Activated CD8-positive, alpha-beta memory T cell treated with anti-CD3 and anti-CD28 coated beads, Interleukin-2, amount 50 U/mL, for 1 hour (primary cell): ENCODE results near the gene MYL6B.

ENCODE experiments used
- DNase-seq: peaks from one replicate; pipeline ENCODE4 v3.0.0-alpha.2; 2020; ENCODE audit errors: extremely low read depth

The MYL6B gene

DNA sequence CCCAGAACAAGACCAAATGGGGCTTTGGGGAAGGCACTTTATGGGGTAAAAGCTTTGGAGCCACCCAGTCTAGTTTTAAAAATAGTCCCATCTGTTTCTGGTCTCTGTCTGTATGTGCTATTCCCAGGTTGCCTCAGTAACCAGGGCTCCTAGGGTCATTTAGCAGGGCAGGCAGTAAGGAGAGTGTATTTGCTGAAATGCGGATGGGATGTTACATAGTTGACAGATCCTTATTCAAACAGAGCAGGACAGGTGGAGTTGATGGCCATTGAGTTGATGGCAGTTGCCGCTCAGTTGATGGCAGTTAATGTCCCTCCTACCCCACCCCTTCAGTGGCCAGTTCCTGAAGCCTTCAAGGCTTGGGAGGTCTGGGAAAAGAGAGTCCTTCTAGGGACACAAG, 29.8 kb upstream of the MYL6B start:
- no peak for DNase-seq

DNA sequence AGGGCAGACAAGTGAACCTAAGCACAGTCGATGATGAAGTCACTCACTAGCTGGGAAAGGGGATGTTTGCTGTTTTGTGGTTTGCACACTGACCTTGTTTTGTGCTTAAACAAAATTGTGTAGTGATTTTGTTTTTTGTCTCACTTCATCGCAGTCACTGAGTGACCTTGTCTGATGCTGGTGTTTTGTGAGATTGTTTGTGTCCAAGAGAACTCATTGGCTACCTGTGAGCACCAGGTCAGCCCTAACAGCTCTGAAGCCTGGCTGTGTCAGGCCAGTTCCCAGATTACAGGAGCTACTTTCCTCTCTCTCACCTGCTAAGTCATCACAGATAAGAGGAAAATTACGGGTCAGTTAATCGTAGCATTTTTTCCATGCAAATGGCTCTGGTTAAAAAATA, 28.3 kb upstream of the MYL6B start:
- DNase-seq = no peak

DNA sequence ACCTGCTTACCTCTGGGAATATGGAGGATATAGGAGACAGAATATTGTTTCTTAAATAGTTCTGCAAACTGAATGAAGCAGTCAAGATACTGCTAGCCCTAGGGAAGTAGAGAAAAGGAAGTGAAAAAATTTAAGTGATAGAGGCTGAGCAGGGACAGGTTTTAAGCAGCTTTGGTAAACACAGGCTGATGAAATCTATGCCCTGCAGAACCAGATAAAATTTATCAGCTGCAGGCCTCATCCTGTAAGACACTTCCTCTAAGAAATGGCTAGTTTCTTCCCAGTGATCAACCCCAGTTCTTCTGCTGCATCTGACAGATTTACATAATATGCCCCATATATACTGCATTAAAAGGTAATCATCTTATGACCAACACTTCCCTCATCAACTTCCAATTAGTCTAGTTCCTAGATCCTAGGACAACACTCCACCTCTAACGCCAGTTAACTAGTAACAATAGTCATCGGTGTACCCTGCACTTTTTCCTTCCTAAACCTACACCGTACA, 25.6 kb upstream of the MYL6B start:
- DNase-seq = no peak

DNA sequence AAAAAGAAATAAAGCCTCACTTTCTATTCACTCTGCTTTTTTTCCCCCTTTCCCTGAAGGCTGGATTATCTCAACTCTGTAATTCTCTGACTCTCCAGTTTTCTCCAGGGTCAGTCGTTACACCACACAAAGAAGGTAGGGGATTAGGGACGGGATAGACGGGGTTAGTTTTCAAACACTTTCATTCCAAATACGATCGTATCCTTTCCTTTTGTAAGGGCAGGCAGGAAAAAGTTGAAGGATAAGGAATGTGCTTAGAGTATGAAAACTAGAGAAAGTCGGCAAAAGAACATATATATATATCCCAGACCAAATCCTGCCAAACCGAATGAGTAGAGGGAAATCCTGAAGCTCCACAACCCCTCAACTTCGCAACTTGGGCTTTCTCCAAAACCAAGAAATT, 24.9 kb upstream of the MYL6B start:
- no peak for DNase-seq

DNA sequence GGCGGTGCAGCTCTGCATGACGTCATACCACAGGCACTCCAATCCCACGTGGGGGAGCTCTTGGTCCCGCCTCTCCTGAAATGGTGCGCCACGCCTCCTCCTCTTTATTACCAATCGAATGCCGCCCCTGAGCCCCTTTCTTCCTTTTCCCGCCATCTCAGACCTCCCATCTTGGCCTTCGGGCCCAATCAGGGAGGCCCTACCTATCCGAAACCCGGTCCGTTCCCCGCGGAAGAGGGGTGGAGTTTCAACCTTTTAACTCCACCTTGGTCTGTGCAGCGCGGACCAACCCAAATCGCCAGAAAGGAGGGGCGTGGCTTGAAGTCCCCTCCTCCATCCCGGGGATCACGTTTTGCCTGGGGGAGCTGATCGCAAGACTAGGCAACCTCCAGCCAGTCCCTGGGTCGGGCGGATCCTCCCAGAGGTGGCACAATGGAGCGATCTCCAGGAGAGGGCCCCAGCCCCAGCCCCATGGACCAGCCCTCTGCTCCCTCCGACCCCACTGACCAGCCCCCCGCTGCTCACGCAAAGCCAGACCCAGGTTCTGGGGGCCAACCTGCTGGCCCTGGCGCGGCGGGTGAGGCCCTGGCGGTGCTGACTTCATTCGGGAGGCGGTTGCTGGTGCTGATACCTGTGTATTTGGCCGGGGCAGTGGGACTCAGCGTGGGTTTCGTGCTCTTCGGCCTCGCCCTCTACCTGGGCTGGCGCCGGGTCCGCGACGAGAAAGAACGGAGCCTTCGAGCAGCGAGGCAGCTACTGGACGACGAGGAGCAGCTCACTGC, 24.3 kb upstream of the MYL6B start, which contains the start of gene ESYT1:
ESYT1 (plus strand) TSS at position 380 of the 782 bp plus-strand sequence; CDS start at position 433, 53 bp downstream.
- peak; percentile 98 for DNase-seq

DNA sequence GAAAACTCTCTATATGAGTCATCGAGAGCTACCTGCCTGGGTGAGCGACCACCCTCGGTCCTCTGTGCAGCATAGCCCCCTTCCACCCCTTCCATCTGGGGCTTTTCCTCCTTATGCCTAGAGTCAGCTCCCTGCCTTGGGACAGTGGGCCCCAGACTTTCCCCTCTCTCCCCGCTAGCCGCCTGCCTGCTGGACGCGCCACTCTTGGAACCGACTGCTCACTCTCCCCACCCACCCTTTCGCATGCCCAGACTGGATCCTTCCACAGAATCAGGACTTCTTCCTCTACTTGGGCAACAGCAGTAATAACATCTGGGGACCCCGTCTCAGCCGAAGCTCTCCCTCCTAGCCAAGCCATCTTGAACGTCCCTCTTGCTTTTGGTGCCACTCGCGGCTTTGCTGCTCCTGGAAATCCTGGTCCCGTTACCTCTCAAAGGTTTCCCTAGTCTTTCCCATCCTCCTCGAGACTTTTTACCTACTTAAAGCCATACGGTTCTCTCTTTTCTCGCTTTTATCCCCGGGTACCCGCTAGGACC, 23.6 kb upstream of the MYL6B start:
- DNase-seq = no peak

DNA sequence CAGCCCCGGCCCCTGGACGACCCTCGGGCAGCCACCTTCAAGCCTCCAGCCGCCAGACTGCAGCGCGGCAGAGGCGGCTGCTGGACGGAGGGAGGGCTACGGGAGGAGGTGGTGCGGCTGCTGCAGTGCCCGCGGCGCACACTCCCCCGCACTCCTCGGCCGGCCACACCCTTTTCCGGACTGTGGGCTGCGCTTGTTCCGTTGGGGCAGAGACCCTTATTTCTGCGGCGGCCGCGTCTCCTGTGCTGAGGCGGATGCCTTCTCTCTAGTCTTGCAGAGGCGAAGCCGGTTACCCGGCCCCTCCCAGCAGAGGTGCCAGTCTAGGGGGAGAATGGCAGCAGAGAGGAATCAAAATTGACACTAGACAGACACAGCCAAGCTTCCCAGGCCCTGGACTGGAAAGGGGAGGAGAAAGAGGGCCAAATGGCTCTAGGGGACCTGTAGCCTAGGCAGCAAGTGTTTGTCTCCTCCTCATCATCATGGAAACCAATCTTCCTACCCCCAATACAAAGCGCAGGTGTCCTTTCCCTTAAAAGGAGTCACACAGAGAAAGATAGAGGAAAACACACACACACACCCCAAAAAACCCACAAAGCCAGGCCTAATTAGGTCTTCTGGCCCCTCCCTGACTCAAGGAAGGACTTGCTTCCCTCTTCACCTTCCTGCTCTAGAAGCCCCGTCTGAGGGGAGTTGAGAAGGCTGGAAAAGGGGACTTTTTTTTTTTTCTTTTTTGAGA, 23.0 kb upstream of the MYL6B start:
- DNase-seq = peak; percentile 42

DNA sequence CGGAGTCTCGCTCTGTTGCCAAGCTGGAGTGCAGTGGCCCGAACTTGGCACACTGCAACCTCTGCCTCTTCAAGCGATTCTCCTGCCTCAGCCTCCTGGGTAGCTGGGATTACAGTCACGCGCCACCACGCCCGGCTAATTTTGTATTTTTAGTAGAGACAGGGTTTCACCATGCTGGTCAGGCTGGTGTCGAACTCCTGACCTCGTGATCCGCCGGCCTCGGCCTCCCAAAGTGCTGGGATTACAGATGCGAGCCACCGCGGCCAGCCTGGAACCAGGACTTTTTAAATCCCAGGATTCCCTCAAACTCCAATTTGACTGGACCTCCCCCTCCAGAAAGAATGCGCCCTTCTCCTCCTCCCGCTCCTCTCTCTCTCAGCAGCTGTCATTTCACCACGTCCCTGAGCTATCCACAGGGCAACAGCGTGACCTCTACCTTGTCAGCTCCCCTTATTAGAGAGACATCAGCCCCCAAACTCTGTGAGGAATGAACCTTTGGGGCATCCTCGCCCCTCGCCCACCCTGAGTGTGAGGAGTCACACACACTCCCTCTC, 22.4 kb upstream of the MYL6B start:
- no peak for DNase-seq

DNA sequence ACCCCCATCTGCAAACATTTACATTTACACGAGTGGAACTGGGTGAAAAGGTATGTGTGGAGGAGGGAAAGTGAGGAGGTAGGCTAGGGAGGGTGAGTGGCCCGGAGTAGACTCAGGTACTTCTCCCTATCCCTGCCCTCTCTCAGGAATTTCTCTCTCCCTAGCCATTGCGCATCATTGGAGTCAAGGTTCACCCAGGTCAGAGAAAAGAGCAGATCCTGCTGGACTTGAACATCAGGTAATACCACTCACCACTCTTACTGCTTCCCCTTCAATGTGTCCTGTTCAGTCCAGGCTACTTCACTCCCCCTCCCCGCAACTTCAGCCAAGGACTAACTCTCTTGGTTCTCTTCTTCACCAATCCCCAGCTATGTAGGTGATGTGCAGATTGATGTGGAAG, 21.5 kb upstream of the MYL6B start:
- DNase-seq = no peak

DNA sequence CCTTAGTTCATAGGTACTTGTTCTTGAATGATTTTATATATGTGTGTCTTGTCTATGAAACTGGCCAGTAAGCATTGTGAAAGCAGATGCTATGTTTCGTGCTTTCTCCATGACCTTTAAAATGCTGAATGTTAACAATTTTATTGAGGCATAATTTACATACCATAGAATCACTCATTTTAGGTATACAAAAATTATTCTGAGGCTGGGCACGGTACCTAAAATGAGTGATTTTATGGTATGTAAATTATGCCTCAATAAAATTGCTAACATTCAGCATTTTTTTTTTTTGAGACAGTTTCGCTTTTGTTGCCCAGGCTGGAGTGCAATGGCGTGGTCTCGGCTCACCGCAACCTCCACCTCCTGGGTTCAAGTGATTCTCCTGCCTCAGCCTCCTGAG, 17.5 kb upstream of the MYL6B start:
- no peak for DNase-seq

DNA sequence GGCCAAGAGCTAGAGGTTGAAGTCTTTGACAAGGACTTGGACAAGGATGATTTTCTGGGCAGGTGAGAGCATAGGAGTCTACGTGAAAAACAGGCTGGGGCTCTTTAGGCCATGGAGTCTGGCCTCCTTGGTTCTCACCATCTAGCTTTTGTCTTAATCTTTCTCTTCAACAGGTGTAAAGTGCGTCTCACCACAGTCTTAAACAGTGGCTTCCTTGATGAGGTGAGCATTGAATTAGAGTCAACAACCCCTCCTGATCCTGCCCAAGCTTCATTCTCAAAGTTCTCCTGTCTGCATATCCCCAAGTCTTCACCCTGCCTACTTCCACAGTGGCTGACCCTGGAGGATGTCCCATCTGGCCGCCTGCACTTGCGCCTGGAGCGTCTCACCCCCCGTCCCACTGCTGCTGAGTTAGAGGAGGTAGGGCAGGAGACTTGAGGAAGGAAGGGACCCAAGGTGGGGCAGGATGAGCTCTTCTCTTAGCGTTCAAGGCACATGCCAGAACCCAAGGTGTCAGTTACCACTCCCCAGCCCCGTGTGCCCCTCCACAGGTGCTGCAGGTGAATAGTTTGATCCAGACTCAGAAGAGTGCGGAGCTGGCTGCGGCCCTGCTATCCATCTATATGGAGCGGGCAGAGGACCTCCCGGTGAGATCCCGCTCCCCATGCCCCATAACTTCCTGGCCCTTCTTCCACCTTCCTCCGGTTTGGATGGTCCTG, 14.4 kb upstream of the MYL6B start:
- no peak for DNase-seq

DNA sequence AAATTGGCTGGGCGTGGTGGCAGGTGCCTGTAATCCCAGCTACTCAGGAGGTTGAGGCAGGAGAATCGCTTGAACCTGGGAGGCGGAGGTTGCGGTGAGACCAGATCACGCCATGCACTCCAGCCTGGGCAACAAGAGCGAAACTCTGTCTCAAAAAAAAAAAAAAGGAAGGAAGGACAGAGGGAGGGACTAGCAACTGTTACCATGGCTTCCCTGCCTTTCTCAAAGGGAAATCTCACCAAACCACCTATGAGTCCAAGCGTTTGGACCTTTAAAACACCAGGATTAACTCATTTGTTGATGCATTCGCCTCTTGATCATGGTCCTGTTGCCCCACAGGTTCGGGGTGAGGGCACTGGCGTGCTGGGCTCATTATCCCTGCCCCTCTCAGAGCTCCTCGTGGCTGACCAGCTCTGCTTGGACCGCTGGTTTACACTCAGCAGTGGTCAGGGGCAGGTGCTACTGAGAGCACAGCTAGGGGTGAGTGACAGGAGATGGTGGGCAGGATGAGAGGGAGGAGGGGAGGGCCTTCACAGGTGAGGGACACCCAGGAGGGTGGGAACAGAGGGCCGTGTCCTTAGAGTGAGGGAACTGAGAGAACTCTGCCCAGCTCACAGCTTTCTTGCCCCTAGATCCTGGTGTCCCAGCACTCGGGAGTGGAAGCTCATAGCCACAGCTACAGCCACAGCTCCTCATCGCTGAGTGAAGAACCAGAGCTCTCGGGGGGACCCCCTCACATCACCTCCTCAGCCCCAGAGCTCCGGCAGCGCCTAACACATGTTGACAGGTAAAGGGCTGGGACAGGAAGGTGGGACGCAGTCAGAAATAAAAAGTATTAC, 10.2 kb upstream of the MYL6B start:
- DNase-seq = no peak

DNA sequence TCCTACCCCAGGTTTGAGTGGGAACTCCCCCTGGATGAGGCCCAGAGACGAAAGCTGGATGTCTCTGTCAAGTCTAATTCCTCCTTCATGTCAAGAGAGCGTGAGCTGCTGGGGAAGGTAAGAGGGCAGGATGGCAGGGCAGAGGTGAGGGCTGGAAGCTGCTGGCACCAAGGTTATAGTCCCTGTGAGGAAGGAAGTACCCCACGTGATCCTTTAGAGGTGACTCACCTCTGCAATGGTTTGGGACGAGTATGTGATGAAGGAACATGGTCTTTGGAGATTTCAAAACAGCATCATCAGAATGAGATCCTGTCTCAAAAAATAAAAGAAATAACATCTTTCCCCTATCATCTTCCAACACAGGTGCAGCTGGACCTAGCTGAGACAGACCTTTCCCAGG, 9.2 kb upstream of the MYL6B start:
- DNase-seq = no peak

DNA sequence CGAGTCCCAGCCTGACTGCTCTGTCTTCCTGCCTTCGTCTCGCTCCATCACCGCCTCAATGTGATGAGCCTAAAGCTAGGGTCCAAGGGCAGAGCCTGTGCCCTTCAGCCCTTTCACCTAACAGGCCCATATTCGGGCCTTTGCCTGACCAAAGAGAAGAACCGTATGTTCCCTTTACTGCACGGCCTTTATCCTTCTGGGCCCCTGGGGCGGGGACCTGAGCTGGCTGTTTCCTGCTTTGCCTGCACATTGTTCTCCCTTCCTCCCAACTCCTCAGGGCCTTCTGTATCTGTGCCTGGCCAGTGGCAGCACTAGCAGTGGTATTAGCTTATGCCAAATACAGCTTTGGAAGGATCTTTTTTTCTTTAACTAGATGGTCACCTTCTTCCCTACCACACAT, 8.5 kb upstream of the MYL6B start:
- no peak for DNase-seq

DNA sequence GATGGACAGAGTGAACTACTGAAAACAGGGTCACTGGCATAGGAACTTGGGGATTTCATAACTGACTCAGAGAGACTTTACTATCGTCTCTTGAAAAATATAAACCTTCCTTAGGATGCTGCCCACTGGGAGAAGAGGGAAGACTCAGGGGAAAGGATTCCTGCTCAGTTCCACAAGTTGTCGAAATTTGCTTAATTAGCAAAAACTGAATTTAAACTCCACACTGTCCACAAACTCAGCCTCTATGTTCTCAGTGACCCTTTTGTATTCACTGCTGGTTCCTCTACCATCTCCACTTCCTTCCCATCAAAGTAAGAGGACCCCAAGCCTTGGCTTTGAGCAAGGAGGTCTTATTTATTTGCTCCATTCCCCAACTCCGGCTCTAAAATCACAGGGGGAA, 7.2 kb upstream of the MYL6B start:
- DNase-seq = no peak

DNA sequence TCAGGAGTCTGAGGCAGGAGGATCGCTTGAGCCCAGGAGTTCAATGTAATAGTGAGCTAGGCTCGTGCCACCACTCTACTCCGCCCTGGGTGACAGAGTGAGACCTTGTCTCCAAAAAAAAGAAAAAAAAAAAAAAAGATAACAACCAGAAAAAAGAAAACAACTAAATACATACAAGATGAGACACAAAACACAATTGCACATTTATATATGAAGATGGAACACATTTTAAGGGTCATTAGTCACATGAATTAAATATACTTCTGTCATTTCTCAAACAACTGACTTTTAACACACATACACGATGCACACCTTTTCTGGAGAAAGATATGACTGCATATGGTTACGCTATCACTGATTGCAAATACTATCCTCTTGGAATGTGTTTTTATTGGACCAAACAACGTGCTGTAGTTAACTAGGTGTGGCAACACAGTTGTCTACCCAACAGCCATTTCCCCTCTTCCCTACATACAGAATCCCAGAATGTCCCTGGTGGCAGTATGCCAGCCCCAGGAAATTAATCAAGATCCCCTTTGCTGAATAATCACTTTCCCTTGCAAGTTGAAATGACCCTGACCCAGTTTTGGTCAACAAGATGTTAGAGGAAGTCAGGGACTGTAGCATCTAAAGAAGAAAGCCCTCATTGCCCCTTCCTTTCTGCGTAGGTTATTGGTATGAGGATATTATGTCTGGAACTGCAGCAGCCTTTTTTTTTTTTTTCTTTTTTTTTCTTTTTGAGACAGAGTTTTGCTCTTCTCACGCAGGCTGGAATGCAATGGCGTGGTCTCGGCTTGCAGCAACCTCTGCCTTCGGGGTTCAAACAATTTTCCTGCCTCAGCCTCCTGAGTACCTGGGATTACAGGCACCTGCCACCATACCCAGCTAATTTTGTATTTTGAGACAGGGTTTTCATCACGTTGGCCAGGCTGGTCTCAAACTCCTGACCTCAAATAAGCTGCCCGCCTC, 5.6 kb upstream of the MYL6B start:
- no peak for DNase-seq

DNA sequence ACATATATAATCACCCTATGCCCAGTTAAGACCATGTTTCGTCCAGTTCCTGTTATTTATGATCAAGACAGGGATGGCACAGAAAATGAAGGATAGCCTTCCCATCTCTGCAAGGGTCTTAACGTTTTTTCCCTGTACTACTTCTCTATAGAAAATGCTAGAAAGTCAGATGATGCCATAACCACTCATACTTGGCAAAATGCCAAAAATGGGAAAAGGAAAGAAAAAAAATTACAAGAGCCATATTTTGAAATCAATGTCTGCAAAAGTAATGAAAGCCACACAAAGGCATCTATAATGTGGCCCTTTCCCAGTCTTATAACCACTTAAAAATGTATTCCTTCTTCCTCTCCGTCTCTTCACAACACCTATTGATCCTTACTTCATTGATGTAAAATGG, 1.8 kb upstream of the MYL6B start:
- DNase-seq = no peak

DNA sequence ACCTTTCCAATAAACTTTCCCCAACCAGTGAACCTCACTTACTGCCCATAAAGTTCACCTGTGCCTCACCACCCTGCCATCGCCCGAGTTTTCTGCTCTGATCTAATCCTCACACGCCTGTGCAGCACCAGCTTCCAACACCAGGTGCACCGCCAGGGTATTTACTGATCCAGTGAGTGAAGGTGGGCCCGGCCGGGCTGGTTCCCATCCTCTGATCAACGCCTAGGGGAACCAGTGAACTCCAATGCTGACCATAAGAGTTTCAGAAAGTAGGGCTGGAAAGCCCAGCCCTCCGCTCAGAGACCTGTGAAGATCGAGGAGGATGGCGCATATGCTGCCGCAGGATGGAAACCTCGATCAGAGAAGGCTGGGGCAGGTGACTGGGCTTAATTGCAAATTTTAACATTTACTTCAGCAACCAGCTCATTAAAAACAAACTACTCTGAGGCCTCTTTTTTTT, 685 bp upstream of the MYL6B start:
- DNase-seq = no peak

DNA sequence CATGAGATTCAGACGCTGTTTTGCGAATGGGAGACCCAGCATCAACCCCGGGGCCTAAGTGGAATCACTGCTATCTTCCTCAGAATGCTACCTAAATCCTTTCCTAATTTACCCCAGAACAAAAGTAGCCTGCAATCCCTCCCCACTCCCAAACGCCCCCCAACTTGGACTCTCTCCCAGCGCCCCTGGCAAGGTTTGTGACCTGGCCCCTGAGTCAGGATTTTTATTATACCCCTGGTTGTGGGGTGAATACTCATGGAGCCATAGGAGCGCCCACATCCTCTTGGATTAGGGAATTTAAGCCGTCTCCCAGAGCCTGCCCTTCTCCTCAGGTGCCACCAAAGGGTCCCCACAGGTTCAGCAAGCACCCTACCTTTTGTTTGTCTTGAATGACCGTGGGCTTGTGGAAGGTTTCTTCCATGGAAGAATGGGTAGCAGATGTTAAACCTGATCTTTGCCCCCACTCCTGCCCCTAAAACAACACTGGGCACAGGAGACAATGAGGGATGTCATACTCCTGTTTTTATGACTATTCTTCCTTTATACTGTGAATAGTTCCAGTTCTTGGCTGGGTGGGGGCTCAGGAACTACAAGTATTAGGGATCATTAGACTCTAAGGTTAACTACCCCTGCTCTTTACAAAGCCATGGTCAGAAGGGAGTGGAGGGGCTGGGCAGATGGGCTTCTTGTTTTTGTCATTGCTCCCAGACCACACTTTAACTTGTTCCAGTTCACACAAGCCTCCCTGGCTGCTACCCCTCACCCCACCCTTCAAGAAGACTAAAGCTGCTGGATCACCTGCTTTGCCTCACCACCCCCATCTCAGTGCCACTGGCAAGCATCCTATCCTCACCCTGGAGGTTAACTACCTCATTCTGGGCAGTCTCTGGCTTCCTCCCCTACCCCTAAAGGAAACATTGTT, 630 bp downstream of the MYL6B start:
- no peak for DNase-seq
